HEK293 (cell line): ENCODE measurements around the gene ARHGAP6.

Source experiments
- CTCF ChIA-PET: fragments of 350-600 bp; formaldehyde crosslinking; extraction: SDS; loops from one replicate; lab custom pipeline; 2021; ENCODE audit warnings: antibody characterized with exemption; lab: Yijun Ruan, JAX
- POLR2A ChIA-PET: fragments of 300-600 bp; formaldehyde crosslinking; extraction: SDS; loops from one replicate; lab custom pipeline; 2020; ENCODE audit warnings: antibody characterized with exemption, inconsistent platforms; lab: Yijun Ruan, JAX
- H3K27ac ChIP-seq: fragments of 200-500 bp; sonication (Bioruptor generic); 2 replicates; pipeline ENCODE4 v1.5.1; 2014; ENCODE audit warnings: low read depth, low read length, control low read depth, inconsistent platforms; ENCODE audit errors: extremely low read depth
- H3K36me3 ChIP-seq, 2 experiments: fragments of 200-500 bp in 1 of 2; sonication (Bioruptor generic) in 1 of 2; 1 replicate in 1 of 2; 2 replicates in 1 of 2; pipeline ENCODE4 v1.5.1; 2014 to 2017; ENCODE audit warnings: inconsistent platforms in 2 of 2, low read length in 2 of 2; ENCODE audit not compliant: control insufficient read depth in 2 of 2, insufficient read depth in 1 of 2
- H3K4me1 ChIP-seq: fragments of 200-500 bp; sonication (Bioruptor generic); 2 replicates; pipeline ENCODE4 v1.5.1; 2014; ENCODE audit warnings: mild to moderate bottlenecking, low read length, inconsistent platforms; ENCODE audit not compliant: control insufficient read depth, insufficient read depth
- H3K4me3 ChIP-seq: 2 replicates; pipeline ENCODE4 v1.5.1; 2011; ENCODE audit warnings: low read depth, mild to moderate bottlenecking, control low read depth, low read length, moderate library complexity
- H3K9me3 ChIP-seq: fragments of 200-500 bp; sonication (Bioruptor generic); 2 replicates; pipeline ENCODE4 v1.5.1; 2014; ENCODE audit warnings: low read depth, low read length, inconsistent platforms; ENCODE audit not compliant: control insufficient read depth, insufficient read depth
- AEBP2 ChIP-seq: fragments of 450-650 bp; formaldehyde crosslinking; IDR thresholded peaks from 2 replicates; pipeline ENCODE4 v1.5.1; 2016; ENCODE audit warnings: missing biosample characterization, missing genetic modification characterization, borderline replicate concordance
- CTCF ChIP-seq: fragments of 450-650 bp; formaldehyde crosslinking; IDR thresholded peaks from 2 replicates; pipeline ENCODE4 v1.5.1; 2016; ENCODE audit warnings: missing biosample characterization, missing genetic modification characterization
- ELK4 ChIP-seq: IDR thresholded peaks from 2 replicates; pipeline ENCODE4 v1.6.1; 2011; ENCODE audit warnings: mild to moderate bottlenecking, low read depth, low read length, borderline replicate concordance
- FEZF1 ChIP-seq: fragments of 450-650 bp; formaldehyde crosslinking; IDR thresholded peaks from 2 replicates; pipeline ENCODE4 v1.5.1; 2016; ENCODE audit warnings: missing biosample characterization, missing genetic modification characterization
- MZF1 ChIP-seq: fragments of 450-650 bp; formaldehyde crosslinking; IDR thresholded peaks from 2 replicates; pipeline ENCODE4 v1.5.1; 2017; ENCODE audit warnings: missing biosample characterization, missing genetic modification characterization, borderline replicate concordance
- OSR2 ChIP-seq: fragments of 450-650 bp; formaldehyde crosslinking; IDR thresholded peaks from 2 replicates; pipeline ENCODE4 v1.5.1; 2016; ENCODE audit warnings: missing biosample characterization, missing genetic modification characterization
- REST ChIP-seq: fragments of 450-650 bp; formaldehyde crosslinking; IDR thresholded peaks from 2 replicates; pipeline ENCODE4 v1.5.1; 2016; ENCODE audit warnings: missing biosample characterization, missing genetic modification characterization
- SCRT2 ChIP-seq: fragments of 450-650 bp; formaldehyde crosslinking; IDR thresholded peaks from 2 replicates; pipeline ENCODE4 v1.5.1; 2016; ENCODE audit warnings: missing biosample characterization, missing genetic modification characterization
- TRIM28 ChIP-seq: IDR thresholded peaks from 2 replicates; pipeline ENCODE4 v1.6.1; 2011; ENCODE audit warnings: low read length, control low read depth, borderline replicate concordance
- WT1 ChIP-seq: fragments of 450-650 bp; formaldehyde crosslinking; IDR thresholded peaks from 2 replicates; pipeline ENCODE4 v1.5.1; 2016; ENCODE audit warnings: missing biosample characterization, missing genetic modification characterization
- ZBTB48 ChIP-seq: fragments of 450-650 bp; formaldehyde crosslinking; IDR thresholded peaks from 2 replicates; pipeline ENCODE4 v1.5.1; 2016; ENCODE audit warnings: missing biosample characterization, missing genetic modification characterization
- ZNF10 ChIP-seq: fragments of 450-650 bp; formaldehyde crosslinking; IDR thresholded peaks from 2 replicates; pipeline ENCODE4 v1.5.1; 2017; ENCODE audit warnings: missing biosample characterization, missing genetic modification characterization
- ZNF169 ChIP-seq: fragments of 450-650 bp; formaldehyde crosslinking; IDR thresholded peaks from 2 replicates; pipeline ENCODE4 v1.5.1; 2016; ENCODE audit warnings: missing biosample characterization, missing genetic modification characterization
- ZNF184 ChIP-seq: fragments of 450-650 bp; IDR thresholded peaks from 2 replicates; pipeline ENCODE4 v1.5.1; 2018; ENCODE audit warnings: missing biosample characterization, mild to moderate bottlenecking, missing genetic modification characterization
- ZNF202 ChIP-seq: fragments of 450-650 bp; formaldehyde crosslinking; IDR thresholded peaks from 2 replicates; pipeline ENCODE4 v1.5.1; 2016; ENCODE audit warnings: missing biosample characterization, missing genetic modification characterization, borderline replicate concordance
- ZNF214 ChIP-seq: fragments of 450-650 bp; formaldehyde crosslinking; IDR thresholded peaks from 2 replicates; pipeline ENCODE4 v1.5.1; 2017; ENCODE audit warnings: missing biosample characterization, mild to moderate bottlenecking, missing genetic modification characterization, borderline replicate concordance
- ZNF24 ChIP-seq: fragments of 450-650 bp; formaldehyde crosslinking; IDR thresholded peaks from 2 replicates; pipeline ENCODE4 v1.5.1; 2016; ENCODE audit warnings: missing biosample characterization, missing genetic modification characterization
- ZNF513 ChIP-seq: fragments of 450-650 bp; IDR thresholded peaks from 2 replicates; pipeline ENCODE4 v1.5.1; 2018; ENCODE audit warnings: missing biosample characterization, missing genetic modification characterization
- ZNF624 ChIP-seq: fragments of 450-650 bp; formaldehyde crosslinking; IDR thresholded peaks from 2 replicates; pipeline ENCODE4 v1.5.1; 2017; ENCODE audit warnings: missing biosample characterization, missing genetic modification characterization
- ZNF670 ChIP-seq: fragments of 450-650 bp; formaldehyde crosslinking; IDR thresholded peaks from 2 replicates; pipeline ENCODE4 v1.5.1; 2016; ENCODE audit warnings: missing biosample characterization, missing genetic modification characterization, low read depth
- ZSCAN23 ChIP-seq: fragments of 450-650 bp; formaldehyde crosslinking; IDR thresholded peaks from 2 replicates; pipeline ENCODE4 v1.5.1; 2016; ENCODE audit warnings: missing biosample characterization, missing genetic modification characterization

ARHGAP6 gene

GRCh38 chrX:11484290-11484689, 181.4 kb downstream of the ARHGAP6 start:
- no peak for TF ChIP-seq MZF1
- no peak for TF ChIP-seq ZNF169 (tag by site-specific recombination)
- TF ChIP-seq SCRT2 (tag by site-specific recombination) = no peak
- no peak for TF ChIP-seq ZNF10 (tag by site-specific recombination)
- TF ChIP-seq OSR2 (tag by site-specific recombination) = no peak
- no peak for TF ChIP-seq REST
- TF ChIP-seq WT1 (tag by site-specific recombination) = no peak
- TF ChIP-seq ZNF513 (tag by site-specific recombination) = peak; percentile 49; the same call in 1 of the 2 replicates
- TF ChIP-seq ZNF202 (tag by site-specific recombination) = no peak
- H3K4me3 ChIP-seq = no peak overlapping the region
- ChIA-PET POLR2A (no interaction called here), CTCF (no interaction called here)
- no peaks in the 10 kb centered on the region for H3K4me1 ChIP-seq
- H3K36me3 ChIP-seq = no peaks in the 10 kb centered on the region
- no peak overlapping the region for H3K27ac ChIP-seq
- H3K9me3 ChIP-seq = no peaks in the 10 kb centered on the region

- no peak overlapping the region for H3K4me3 ChIP-seq
- POLR2A ChIA-PET = no interaction called here
- H3K9me3 ChIP-seq = no peaks in the 10 kb centered on the region
- no peaks in the 10 kb centered on the region for H3K4me1 ChIP-seq
- CTCF ChIA-PET = interaction anchor here (0.7 kb wide), 1 partner anchor 23 kb away, joined by 3 read pairs; no protein-coding TSS in a partner anchor
- H3K36me3 ChIP-seq = no peaks in the 10 kb centered on the region
- H3K27ac ChIP-seq = no peak overlapping the region
- TF ChIP-seq ZNF670 (tag by site-specific recombination) = no peak
- TF ChIP-seq ELK4 = no peak
- no peak for TF ChIP-seq AEBP2 (tag by site-specific recombination)
- TF ChIP-seq ZNF24 = no peak
- no peak for TF ChIP-seq REST
- no peak for TF ChIP-seq ZNF624 (tag by site-specific recombination)
- no peak for TF ChIP-seq ZNF214 (tag by site-specific recombination)
- TF ChIP-seq CTCF = no peak
- no peak for TF ChIP-seq ZBTB48 (tag by site-specific recombination)
- TF ChIP-seq TRIM28 = no peak
- no peak for TF ChIP-seq ZNF184 (tag by site-specific recombination)
- no peak for TF ChIP-seq FEZF1 (tag by site-specific recombination)
- no peak for TF ChIP-seq ZSCAN23
Observed at GRCh38 chrX:11481035-11481434, 184.7 kb downstream of the ARHGAP6 start.
